ENCODE results near the gene C22orf42.

Gene C22orf42

GRCh38 chr22:32132783-32133182 is 26.3 kb downstream of the C22orf42 start:
- in situ Hi-C loops (cut with HindIII; ENCODE audit: low pct_ligation_motif_present, low sequenced_read_pairs): no loop called here
- no peaks in the 10 kb centered on the region for H3K36me3 ChIP-seq (replicated peaks)
- no peak for DNase-seq
- no peaks in the 10 kb centered on the region for H3K27me3 ChIP-seq (replicated peaks)
- no peak overlapping the region for H3K27ac ChIP-seq
- no peak overlapping the region for H3K4me3 ChIP-seq (ENCODE audit: low read depth, low read length)
- TF ChIP-seq CTCF (IDR thresholded peaks at IDR 0.05; ENCODE audit: low read depth, low read length, missing control alignments): no peak

GRCh38 chr22:32132126-32132525 is 27.0 kb downstream of the C22orf42 start:
- H3K4me3 ChIP-seq (ENCODE audit: low read depth, low read length): no peak overlapping the region
- H3K27ac ChIP-seq: no peak overlapping the region
- in situ Hi-C loops (cut with HindIII; ENCODE audit: low pct_ligation_motif_present, low sequenced_read_pairs): no loop called here
- no peaks in the 10 kb centered on the region for H3K27me3 ChIP-seq (replicated peaks)
- no peak for TF ChIP-seq CTCF (IDR thresholded peaks at IDR 0.05; ENCODE audit: low read depth, low read length, missing control alignments)
- no peaks in the 10 kb centered on the region for H3K36me3 ChIP-seq (replicated peaks)
- no peak for DNase-seq

GRCh38 chr22:32130464-32130863 is 28.6 kb downstream of the C22orf42 start:
- Histone ChIP-seq H3K27ac (no peak overlapping the region), H3K36me3 (replicated peaks) (no peaks in the 10 kb centered on the region), H3K4me3 (ENCODE audit: low read depth, low read length) (no peak overlapping the region), H3K27me3 (replicated peaks) (no peaks in the 10 kb centered on the region)
- DNase-seq: no peak
- TF ChIP-seq CTCF (IDR thresholded peaks at IDR 0.05; ENCODE audit: low read depth, low read length, missing control alignments): no peak
- in situ Hi-C loops (cut with HindIII; ENCODE audit: low pct_ligation_motif_present, low sequenced_read_pairs): no loop called here

- DNase-seq: no peak
These were observed 31.2 kb downstream of the C22orf42 start for GRCh38 chr22:32127904-32128303.

GRCh38 chr22:32123657-32124056 is 35.4 kb downstream of the C22orf42 start:
- TF ChIP-seq CTCF (IDR thresholded peaks at IDR 0.05; ENCODE audit: low read depth, low read length, missing control alignments): peak; percentile 5
- no peak for DNase-seq
- in situ Hi-C loops (cut with HindIII; ENCODE audit: low pct_ligation_motif_present, low sequenced_read_pairs): no loop called here
- Histone ChIP-seq H3K36me3 (replicated peaks) (no peaks in the 10 kb centered on the region), H3K27me3 (replicated peaks) (no peaks in the 10 kb centered on the region), H3K27ac (no peak overlapping the region), H3K4me3 (ENCODE audit: low read depth, low read length) (no peak overlapping the region)

More at GRCh38 chr22:32127904-32128303, 31.2 kb downstream of the C22orf42 start:
- TF ChIP-seq CTCF (IDR thresholded peaks at IDR 0.05; ENCODE audit: low read depth, low read length, missing control alignments): no peak
- Histone ChIP-seq H3K27me3 (replicated peaks) (no peaks in the 10 kb centered on the region), H3K27ac (no peak overlapping the region), H3K36me3 (replicated peaks) (no peaks in the 10 kb centered on the region), H3K4me3 (ENCODE audit: low read depth, low read length) (no peak overlapping the region)
- in situ Hi-C loops (cut with HindIII; ENCODE audit: low pct_ligation_motif_present, low sequenced_read_pairs): no loop called here

GRCh38 chr22:32122899-32123298 is 36.2 kb downstream of the C22orf42 start:
- no peaks in the 10 kb centered on the region for H3K27me3 ChIP-seq (replicated peaks)
- no peak for TF ChIP-seq CTCF (IDR thresholded peaks at IDR 0.05; ENCODE audit: low read depth, low read length, missing control alignments)
- H3K36me3 ChIP-seq (replicated peaks): no peaks in the 10 kb centered on the region
- H3K27ac ChIP-seq: no peak overlapping the region
- no peak overlapping the region for H3K4me3 ChIP-seq (ENCODE audit: low read depth, low read length)
- no peak for DNase-seq
- in situ Hi-C loops (cut with HindIII; ENCODE audit: low pct_ligation_motif_present, low sequenced_read_pairs): no loop called here

Measured in brain microvascular endothelial cell (primary cell).